ENCODE data around the gene RALBP1. TPM values are rescaled to one million over a fixed set of nuclear protein-coding genes. Genes with fewer than 3 reads are reported as not detected.

RALBP1 gene
- total and polyA plus RNA-seq, 12 donors: 23.1 to 53.8 (median 41.0) TPM

- intact Hi-C loops (cut with DNase I): no loop called here
- no peak overlapping the region for H3K4me3 ChIP-seq
- 93 to 96% methylated on average over 4 of the region's 4 CpGs for WGBS, 2 donors
- H3K36me3 ChIP-seq: peaks cover 2 to 100% (median 72%) of the 10 kb centered on the region in 9 donors
- DNase-seq: no peak
- no peak overlapping the region for H3K27ac ChIP-seq
- H3K4me1 ChIP-seq: no peaks in the 10 kb centered on the region
- no peak for ATAC-seq
- H3K27me3 ChIP-seq: no peaks in the 10 kb centered on the region
- TF ChIP-seq, protein P1, sequence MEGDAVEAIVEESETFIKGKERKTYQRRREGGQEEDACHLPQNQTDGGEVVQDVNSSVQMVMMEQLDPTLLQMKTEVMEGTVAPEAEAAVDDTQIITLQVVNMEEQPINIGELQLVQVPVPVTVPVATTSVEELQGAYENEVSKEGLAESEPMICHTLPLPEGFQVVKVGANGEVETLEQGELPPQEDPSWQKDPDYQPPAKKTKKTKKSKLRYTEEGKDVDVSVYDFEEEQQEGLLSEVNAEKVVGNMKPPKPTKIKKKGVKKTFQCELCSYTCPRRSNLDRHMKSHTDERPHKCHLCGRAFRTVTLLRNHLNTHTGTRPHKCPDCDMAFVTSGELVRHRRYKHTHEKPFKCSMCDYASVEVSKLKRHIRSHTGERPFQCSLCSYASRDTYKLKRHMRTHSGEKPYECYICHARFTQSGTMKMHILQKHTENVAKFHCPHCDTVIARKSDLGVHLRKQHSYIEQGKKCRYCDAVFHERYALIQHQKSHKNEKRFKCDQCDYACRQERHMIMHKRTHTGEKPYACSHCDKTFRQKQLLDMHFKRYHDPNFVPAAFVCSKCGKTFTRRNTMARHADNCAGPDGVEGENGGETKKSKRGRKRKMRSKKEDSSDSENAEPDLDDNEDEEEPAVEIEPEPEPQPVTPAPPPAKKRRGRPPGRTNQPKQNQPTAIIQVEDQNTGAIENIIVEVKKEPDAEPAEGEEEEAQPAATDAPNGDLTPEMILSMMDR (IDR thresholded peaks at IDR 0.05): no peak
- H3K9me3 ChIP-seq: peaks cover 0 to 10% (median 0%) of the 10 kb centered on the region in 11 donors
These were observed 77.3 kb downstream of the RALBP1 start for GRCh38 chr18:9552616-9553015.

DNA sequence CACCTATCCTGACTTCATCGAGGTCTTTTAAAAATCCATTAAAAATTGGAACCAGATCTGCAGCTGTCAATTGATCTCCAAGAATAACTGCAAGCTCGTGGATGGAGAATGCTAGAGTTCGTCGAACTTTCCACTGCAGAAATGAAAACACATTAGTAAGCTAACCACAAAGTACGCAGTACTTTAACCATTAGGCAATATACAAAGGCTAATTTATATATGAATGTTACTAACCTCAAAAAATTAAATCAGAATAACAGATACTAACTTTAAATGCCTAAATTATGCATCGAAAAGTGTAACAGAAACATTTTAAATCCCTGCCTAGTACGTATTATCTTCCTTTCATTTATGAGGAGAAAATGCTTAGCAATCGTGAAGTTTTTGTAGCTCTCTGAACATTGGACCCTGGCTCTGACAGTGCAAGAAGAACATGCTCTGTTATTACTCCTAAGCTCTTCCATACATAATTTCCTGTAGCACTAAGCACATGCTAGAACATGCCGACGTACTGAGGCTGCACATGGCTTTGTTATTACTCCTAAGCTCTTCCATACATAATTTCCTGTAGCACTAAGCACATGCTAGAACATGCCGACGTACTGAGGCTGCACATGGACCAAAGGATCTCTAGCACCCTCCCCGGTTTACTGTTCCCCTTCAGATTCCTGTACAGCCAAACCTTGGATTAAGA is 82.1 kb downstream of the RALBP1 start:
- intact Hi-C loops (cut with DNase I): no loop called here
- 94% methylated on average over 13 of the region's 13 CpGs for WGBS, 2 donors
- H3K4me3 ChIP-seq: no peak overlapping the region
- no peak overlapping the region for H3K27ac ChIP-seq
- H3K9me3 ChIP-seq: peaks cover 0 to 9% (median 0%) of the 10 kb centered on the region in 11 donors
- no peak for ATAC-seq
- H3K4me1 ChIP-seq: peaks cover 0 to 11% (median 0%) of the 10 kb centered on the region in 9 donors
- no peaks in the 10 kb centered on the region for H3K27me3 ChIP-seq
- H3K36me3 ChIP-seq: peaks cover 0 to 100% (median 52%) of the 10 kb centered on the region in 9 donors
- no peak for DNase-seq
- TF ChIP-seq, protein P1 (IDR thresholded peaks at IDR 0.05): no peak

- ATAC-seq: no peak
These were observed 83.2 kb downstream of the RALBP1 start for GRCh38 chr18:9558387-9559064.

GRCh38 chr18:9559253-9559652 is 83.9 kb downstream of the RALBP1 start:
- H3K36me3 ChIP-seq: peaks cover 0 to 99% (median 47%) of the 10 kb centered on the region in 9 donors
- no peaks in the 10 kb centered on the region for H3K9me3 ChIP-seq
- DNase-seq: no peak
- TF ChIP-seq, protein P1 (IDR thresholded peaks at IDR 0.05): no peak
- H3K4me1 ChIP-seq: peaks cover 0 to 27% (median 6%) of the 10 kb centered on the region in 9 donors
- no peak overlapping the region for H3K27ac ChIP-seq
- no peak for ATAC-seq
- H3K27me3 ChIP-seq: no peaks in the 10 kb centered on the region
- intact Hi-C loops (cut with DNase I): no loop called here
- WGBS, 2 donors: 92 to 93% methylated on average over 6 of the region's 6 CpGs
- H3K4me3 ChIP-seq: no peak overlapping the region

More at GRCh38 chr18:9558387-9559064, 83.2 kb downstream of the RALBP1 start:
- TF ChIP-seq, protein P1 (IDR thresholded peaks at IDR 0.05): no peak
- Histone ChIP-seq H3K9me3 (no peaks in the 10 kb centered on the region), H3K27me3 (no peaks in the 10 kb centered on the region), H3K4me1 (peaks cover 0 to 19% (median 0%) of the 10 kb centered on the region in 9 donors), H3K4me3 (no peak overlapping the region), H3K36me3 (peaks cover 0 to 100% (median 53%) of the 10 kb centered on the region in 9 donors), H3K27ac (no peak overlapping the region)
- no peak for DNase-seq
- 88 to 90% methylated on average over 4 of the region's 4 CpGs for WGBS, 2 donors
- intact Hi-C loops (cut with DNase I): no loop called here

All from heart right ventricle (tissue), 16 donors.